CD14-positive monocyte (primary cell): ENCODE measurements around the gene OSBPL6. TPM values are rescaled to one million over a fixed set of nuclear protein-coding genes. Genes with fewer than 3 reads are reported as not detected.

Experiments used
- DNase-seq, 3 donors: peaks; one replicate each; pipeline ENCODE4 v3.0.0-alpha.2; 2011 to 2022
- H2AFZ ChIP-seq: 2 replicates; pipeline ENCODE4 v1.6.0; 2012; ENCODE audit warnings: mild to moderate bottlenecking, low read depth, low read length, inconsistent platforms; ENCODE audit not compliant: insufficient read depth, poor library complexity, severe bottlenecking
- H3K27ac ChIP-seq, 2 donors: 1 replicate in 1 of 2; 2 replicates in 1 of 2; pipeline ENCODE4 v1.5.1; 2012 to 2013; ENCODE audit warnings: low read length in 2 of 2, control low read depth in 1 of 2, inconsistent platforms in 1 of 2, low read depth in 1 of 2, mild to moderate bottlenecking in 1 of 2
- H3K27me3 ChIP-seq, 2 donors: one replicate each; pipeline versions ENCODE4 v1.6.0 to v1.6.1; 2011 to 2013; ENCODE audit warnings: low read length in 2 of 2; ENCODE audit not compliant: control insufficient read depth in 2 of 2, insufficient read depth in 2 of 2
- H3K36me3 ChIP-seq, 2 donors: replicated peaks in 1 of 2; 1 replicate in 1 of 2; 2 replicates in 1 of 2; pipeline versions ENCODE4 v1.5.1 to v1.6.1; 2012 to 2013; ENCODE audit warnings: low read length in 2 of 2, control low read depth in 1 of 2, inconsistent platforms in 1 of 2, mild to moderate bottlenecking in 1 of 2; ENCODE audit not compliant: insufficient read depth in 2 of 2, control insufficient read depth in 1 of 2
- H3K4me1 ChIP-seq, 2 donors: 1 replicate in 1 of 2; 2 replicates in 1 of 2; pipeline versions ENCODE4 v1.5.1 to v1.6.1; 2012 to 2013; ENCODE audit warnings: low read length in 2 of 2, control low read depth in 1 of 2, inconsistent platforms in 1 of 2, mild to moderate bottlenecking in 1 of 2, moderate library complexity in 1 of 2; ENCODE audit not compliant: insufficient read depth in 2 of 2, control insufficient read depth in 1 of 2
- H3K4me2 ChIP-seq: replicated peaks from 2 replicates; pipeline ENCODE3; 2012; ENCODE audit warnings: low read length, moderate library complexity, mild to moderate bottlenecking; ENCODE audit not compliant: poor library complexity, severe bottlenecking; ENCODE audit errors: extremely low read depth
- H3K4me3 ChIP-seq, 3 experiments: fragments of 200-600 bp in 1 of 3; sonication (generic) in 1 of 3; replicated peaks in 1 of 3; 1 replicate in 2 of 3; 2 replicates in 1 of 3; pipeline ENCODE4 v1.5.1; 2011 to 2013; ENCODE audit warnings: low read length in 3 of 3, mild to moderate bottlenecking in 3 of 3, control low read depth in 2 of 3, low read depth in 2 of 3, inconsistent platforms in 1 of 3, moderate library complexity in 1 of 3
- H3K79me2 ChIP-seq: 2 replicates; pipeline ENCODE4 v1.6.0; 2012; ENCODE audit warnings: mild to moderate bottlenecking, control low read depth, inconsistent platforms, low read length, moderate library complexity; ENCODE audit not compliant: insufficient read depth
- H3K9ac ChIP-seq: 2 replicates; pipeline ENCODE4 v1.6.0; 2017; ENCODE audit warnings: low read length, mild to moderate bottlenecking; ENCODE audit not compliant: insufficient read depth, poor library complexity, severe bottlenecking
- H3K9me3 ChIP-seq, 2 donors: replicated peaks in 1 of 2; 1 replicate in 1 of 2; 2 replicates in 1 of 2; pipeline versions ENCODE4 v1.5.1 to v1.6.1; 2012 to 2013; ENCODE audit warnings: low read length in 2 of 2, control low read depth in 1 of 2; ENCODE audit not compliant: control insufficient read depth in 1 of 2, insufficient read depth in 1 of 2
- H4K20me1 ChIP-seq: 2 replicates; pipeline ENCODE4 v1.6.0; 2012; ENCODE audit warnings: mild to moderate bottlenecking, low read length, control low read depth, moderate library complexity; ENCODE audit not compliant: insufficient read depth
- H3K27ac Mint-ChIP-seq, 7 donors: one replicate each; pipeline ENCODE4 v1.8.0; 2020; ENCODE audit warnings: mild to moderate bottlenecking in 7 of 7, mixed read lengths in 7 of 7, moderate library complexity in 6 of 7, inconsistent platforms in 2 of 7
- H3K27me3 Mint-ChIP-seq, 3 donors: one replicate each; pipeline ENCODE4 v1.8.0; 2021 to 2022; ENCODE audit warnings: low read depth in 3 of 3, mild to moderate bottlenecking in 3 of 3, mixed read lengths in 3 of 3, moderate library complexity in 3 of 3, inconsistent platforms in 1 of 3
- H3K36me3 Mint-ChIP-seq, 2 donors: one replicate each; pipeline ENCODE4 v1.8.0; 2020; ENCODE audit warnings: mixed read lengths in 2 of 2, inconsistent platforms in 1 of 2, mild to moderate bottlenecking in 1 of 2
- H3K4me1 Mint-ChIP-seq: one replicate; pipeline ENCODE4 v1.8.0; 2020; ENCODE audit warnings: mild to moderate bottlenecking, mixed read lengths
- H3K4me3 Mint-ChIP-seq, 2 donors: one replicate each; pipeline ENCODE4 v1.8.0; 2020; ENCODE audit warnings: mild to moderate bottlenecking in 2 of 2, mixed read lengths in 2 of 2, moderate library complexity in 1 of 2
- H3K9me3 Mint-ChIP-seq, 7 donors: one replicate each; pipeline ENCODE4 v1.8.0; 2020 to 2022; ENCODE audit warnings: mixed read lengths in 7 of 7, mild to moderate bottlenecking in 6 of 7, moderate library complexity in 6 of 7, inconsistent platforms in 2 of 7
- CTCF ChIP-seq: fragments of 200-600 bp; IDR thresholded peaks from one replicate; pipeline ENCODE4 v1.8.0; 2022; ENCODE audit warnings: antibody characterized with exemption, mild to moderate bottlenecking
- WGBS: methylation state at CpG from one replicate; pipeline ENCODE4 v1.1.5; 2013; ENCODE audit warnings: missing lambda C conversion rate; ENCODE audit not compliant: insufficient coverage; 5-methylcytosine and 5-hydroxymethylcytosine counted together
- intact Hi-C, 2 donors: fragments of 100-400 bp; cut with micrococcal nuclease; formaldehyde crosslinking; loops; one replicate each; pipeline versions ENCODE4 v1.15.0 to v1.15.1; 2023
- polyA plus RNA-seq, 3 donors: library from polyadenylated mRNA; depleted of rRNA in 1 of 3; unstranded in 2 of 3; stranded (reverse) in 1 of 3; fragments of 300-500 nt in 2 of 3; fragments of >200 nt in 1 of 3; fragmentation: Illumina TruSeq in 2 of 3; gene quantifications; 1 replicate in 2 of 3; 2 replicates in 1 of 3; pipeline ENCODE4 v1.2.3, GENCODE V29; 2012 to 2021

The OSBPL6 gene
- polyA plus RNA-seq, 3 donors, result not detected

GRCh38 chr2:178244777-178245176 lies 50.5 kb downstream of the OSBPL6 start:
- 92% methylated on average over 3 of the region's 7 CpGs for WGBS
- no peak overlapping the region for H3K4me3 Mint-ChIP-seq
- intact Hi-C loops, result no loop called here

GRCh38 chr2:178246696-178247095 lies 52.4 kb downstream of the OSBPL6 start:
- Histone ChIP-seq H3K27me3 (no peaks in the 10 kb centered on the region), H3K4me1 (no peaks in the 10 kb centered on the region), H4K20me1 (no peaks in the 10 kb centered on the region), H3K4me3 (no peak overlapping the region), H3K9ac (no peak overlapping the region), H2AFZ (no peak overlapping the region), H3K9me3 (no peaks in the 10 kb centered on the region), H3K79me2 (no peaks in the 10 kb centered on the region), H3K27ac (no peak overlapping the region), H3K4me2 (no peak overlapping the region), H3K36me3 (no peaks in the 10 kb centered on the region)
- H3K36me3 Mint-ChIP-seq, result no peaks in the 10 kb centered on the region
- TF ChIP-seq CTCF, result no peak
- peaks cover 0 to 4% (median 3%) of the 10 kb centered on the region in 3 donors for H3K27me3 Mint-ChIP-seq
- no peaks in the 10 kb centered on the region for H3K9me3 Mint-ChIP-seq
- no peak for DNase-seq
- WGBS, result 100% methylated on average over 1 of the region's 2 CpGs
- H3K27ac Mint-ChIP-seq, result no peak overlapping the region
- intact Hi-C loops, result no loop called here
- peaks cover 5% of the 10 kb centered on the region for H3K4me1 Mint-ChIP-seq
- H3K4me3 Mint-ChIP-seq, result no peak overlapping the region

More at GRCh38 chr2:178244777-178245176, 50.5 kb downstream of the OSBPL6 start:
- no peak for TF ChIP-seq CTCF
- Histone ChIP-seq H3K4me3 (no peak overlapping the region), H2AFZ (no peak overlapping the region), H3K9ac (no peak overlapping the region), H4K20me1 (no peaks in the 10 kb centered on the region), H3K79me2 (no peaks in the 10 kb centered on the region), H3K4me2 (no peak overlapping the region), H3K36me3 (no peaks in the 10 kb centered on the region), H3K27ac (no peak overlapping the region), H3K4me1 (no peaks in the 10 kb centered on the region), H3K27me3 (no peaks in the 10 kb centered on the region), H3K9me3 (no peaks in the 10 kb centered on the region)
- Mint-ChIP-seq H3K27me3 (peaks cover 0 to 4% (median 0%) of the 10 kb centered on the region in 3 donors), H3K27ac (no peak overlapping the region), H3K36me3 (no peaks in the 10 kb centered on the region), H3K9me3 (no peaks in the 10 kb centered on the region), H3K4me1 (no peaks in the 10 kb centered on the region)
- DNase-seq, result no peak
